VCaP (cell line): ENCODE data around the gene SLC35A1.

Experiments used
- H3K27ac ChIP-seq: fragments of 450-650 bp; 2 replicates; pipeline ENCODE4 v1.5.1; 2017
- CTCF ChIP-seq: fragments of 450-650 bp; conservative IDR thresholded peaks from 2 replicates; pipeline ENCODE4 v1.5.1; 2017; ENCODE audit warnings: mild to moderate bottlenecking, moderate library complexity

Gene SLC35A1

GRCh38 chr6:87472525-87473418, at the start of gene SLC35A1:
TSS of gene SLC35A1 (plus strand) at chr6:87472974. CDS start at chr6:87473004, 30 bp downstream.
- H3K27ac ChIP-seq: peak within 1 kb of the TSS; percentile 79
- no peak for TF ChIP-seq CTCF

GRCh38 chr6:87426789-87427188, 46.0 kb upstream of the SLC35A1 start:
- no peak overlapping the region for H3K27ac ChIP-seq
- no peak for TF ChIP-seq CTCF

GRCh38 chr6:87430499-87430898, 42.3 kb upstream of the SLC35A1 start:
- no peak for TF ChIP-seq CTCF
- no peak overlapping the region for H3K27ac ChIP-seq

- no peak for TF ChIP-seq CTCF
- no peak overlapping the region for H3K27ac ChIP-seq
Measured at GRCh38 chr6:87431263-87431662, 41.5 kb upstream of the SLC35A1 start.

- no peak overlapping the region for H3K27ac ChIP-seq
- no peak for TF ChIP-seq CTCF
Measured at GRCh38 chr6:87436435-87436834, 36.3 kb upstream of the SLC35A1 start.

GRCh38 chr6:87441711-87442110, 31.1 kb upstream of the SLC35A1 start:
- no peak overlapping the region for H3K27ac ChIP-seq
- no peak for TF ChIP-seq CTCF

- TF ChIP-seq CTCF: no peak
- no peak overlapping the region for H3K27ac ChIP-seq
Measured at GRCh38 chr6:87444362-87444761, 28.4 kb upstream of the SLC35A1 start.
